Dermis microvascular lymphatic vessel endothelial cell (primary cell): Measurements from ENCODE around the gene SAMD11. TPM values are rescaled to one million over a fixed set of nuclear protein-coding genes. Genes with fewer than 3 reads are reported as not detected.
"Not testable (repeated sequence)": the region's sequence is repeated elsewhere in the genome, so short reads cannot be mapped to it uniquely, and the experiment has no call there.

Experiments used
- DNase-seq, 2 donors: peaks; one replicate each; pipeline versions ENCODE4 v3.0.0 to v3.0.0-alpha.2; 2010; ENCODE audit warnings: low read depth in 2 of 2
- total RNA-seq: library from RNA; depleted of rRNA; stranded (reverse); fragments of >200 nt; gene quantifications from 2 replicates; pipeline ENCODE4 v1.2.1, GENCODE V29; 2014

The SAMD11 gene
- total RNA-seq, 1 donor from 2014 or later: under 0.01 TPM

DNA sequence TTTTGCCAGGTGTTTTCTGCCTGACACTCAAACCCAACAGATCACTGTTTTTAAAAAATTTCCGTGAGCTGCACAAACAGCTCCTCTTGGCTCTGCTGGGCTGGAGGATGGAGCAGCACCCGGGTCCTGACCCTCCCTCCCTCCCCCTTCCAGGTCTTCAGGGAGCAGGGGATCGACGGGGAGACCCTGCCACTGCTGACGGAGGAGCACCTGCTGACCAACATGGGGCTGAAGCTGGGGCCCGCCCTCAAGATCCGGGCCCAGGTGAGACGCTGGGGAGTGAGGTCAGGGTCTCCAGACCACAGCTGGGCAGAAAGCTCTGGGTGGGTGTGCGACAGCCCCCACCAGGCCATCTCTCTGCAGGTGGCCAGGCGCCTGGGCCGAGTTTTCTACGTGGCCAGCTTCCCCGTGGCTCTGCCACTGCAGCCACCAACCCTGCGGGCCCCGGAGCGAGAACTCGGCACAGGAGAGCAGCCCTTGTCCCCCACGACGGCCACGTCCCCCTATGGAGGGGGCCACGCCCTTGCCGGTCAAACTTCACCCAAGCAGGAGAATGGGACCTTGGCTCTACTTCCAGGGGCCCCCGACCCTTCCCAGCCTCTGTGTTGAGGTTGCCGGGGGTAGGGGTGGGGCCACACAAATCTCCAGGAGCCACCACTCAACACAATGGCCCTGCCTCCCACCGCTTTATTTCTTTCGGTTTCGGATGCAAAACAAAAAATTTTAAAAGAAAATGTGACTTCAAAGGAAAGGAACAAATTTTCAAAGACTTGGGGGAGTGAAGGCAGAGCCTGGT is 20.0 kb downstream of the SAMD11 start:
- DNase-seq: no peak

DNA sequence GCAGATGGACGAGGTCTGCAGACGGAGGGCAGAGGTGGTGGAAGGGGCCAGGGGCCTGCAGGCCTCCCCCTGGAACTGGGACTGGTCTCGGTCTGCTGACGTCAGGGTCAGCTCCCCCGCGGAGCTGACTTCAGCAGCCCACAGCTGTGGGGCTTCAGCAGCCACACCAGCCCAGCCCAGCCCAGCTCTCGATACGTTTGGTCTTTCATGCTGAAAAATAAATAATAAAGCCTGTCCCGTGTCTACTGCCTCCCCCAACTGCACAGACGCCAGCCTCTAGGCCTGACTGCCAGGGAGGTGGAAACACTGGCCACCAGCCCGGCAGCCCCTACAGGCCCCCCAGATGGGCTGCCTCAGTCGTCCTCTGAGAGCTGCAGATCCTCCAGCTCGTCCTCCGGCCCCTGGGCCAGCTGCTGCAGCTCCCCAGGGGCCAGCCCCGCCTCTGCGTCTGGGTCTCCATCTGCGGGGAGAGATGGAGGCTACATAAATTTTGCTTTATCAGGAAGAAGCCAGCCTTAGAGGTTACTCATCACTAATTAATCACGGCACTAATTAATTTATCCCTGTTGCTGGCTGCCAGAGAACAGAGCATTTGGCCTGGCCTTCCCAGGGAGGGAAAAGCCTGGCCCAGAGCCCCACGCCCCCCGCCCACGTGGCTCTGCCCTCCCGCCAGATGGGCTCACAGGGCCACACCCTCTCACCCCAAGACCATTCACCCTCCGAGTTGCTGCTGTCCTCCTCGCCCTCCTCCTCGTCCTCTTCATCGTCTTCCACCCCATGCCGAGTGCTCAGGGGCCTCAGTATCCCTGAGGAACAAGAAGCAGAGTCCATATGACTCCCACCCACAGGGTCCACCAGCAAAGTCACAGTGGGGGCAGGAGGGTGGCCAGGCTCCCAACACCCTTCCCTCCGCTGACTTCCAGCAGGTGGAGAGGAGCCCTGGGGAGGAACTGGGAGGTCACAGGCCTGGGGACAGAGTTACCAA is 20.9 kb downstream of the SAMD11 start:
- no peak for DNase-seq

GRCh38 chr1:945688-946556 is 22.2 kb downstream of the SAMD11 start:
- no peak for DNase-seq

DNA sequence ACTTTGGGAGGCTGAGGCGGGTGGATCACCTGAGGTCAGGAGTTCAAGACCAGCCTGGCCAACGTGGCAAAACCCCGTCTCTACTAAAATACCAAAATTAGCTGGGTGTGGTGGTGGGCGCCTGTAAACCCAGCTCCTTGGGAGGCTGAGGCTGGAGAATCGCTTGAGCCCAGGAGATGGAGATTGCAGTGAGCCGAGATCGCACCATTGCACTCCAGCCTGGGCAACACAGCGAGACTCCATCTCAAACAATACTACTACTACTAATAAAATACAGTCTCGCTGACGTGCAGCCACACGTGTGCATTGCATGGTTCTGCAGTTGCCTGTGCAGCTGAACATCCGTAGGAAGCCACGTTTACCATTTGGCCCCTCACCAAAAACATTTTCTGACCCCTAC is 23.1 kb downstream of the SAMD11 start:
- DNase-seq: not testable (repeated sequence)

DNA sequence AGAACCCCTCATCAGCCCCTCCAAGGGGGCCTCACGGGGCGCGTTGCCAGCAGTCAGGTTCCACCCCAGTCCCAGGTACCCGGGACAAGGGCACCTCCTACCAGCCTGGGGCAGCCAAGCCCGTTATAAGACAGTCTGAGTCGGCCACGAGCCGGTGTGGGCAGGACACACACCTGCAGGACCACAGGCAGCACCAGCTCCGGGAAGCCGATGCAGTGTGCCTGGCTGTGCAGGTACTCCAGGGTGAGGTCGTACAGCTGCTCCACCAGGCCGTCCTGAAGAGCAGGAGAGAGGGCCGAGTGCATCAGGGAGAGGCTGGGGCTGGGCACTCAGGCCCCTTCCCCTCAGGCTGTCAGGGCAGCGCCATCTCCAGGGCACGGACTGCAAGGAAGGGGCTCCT is 24.2 kb downstream of the SAMD11 start:
- no peak for DNase-seq

DNA sequence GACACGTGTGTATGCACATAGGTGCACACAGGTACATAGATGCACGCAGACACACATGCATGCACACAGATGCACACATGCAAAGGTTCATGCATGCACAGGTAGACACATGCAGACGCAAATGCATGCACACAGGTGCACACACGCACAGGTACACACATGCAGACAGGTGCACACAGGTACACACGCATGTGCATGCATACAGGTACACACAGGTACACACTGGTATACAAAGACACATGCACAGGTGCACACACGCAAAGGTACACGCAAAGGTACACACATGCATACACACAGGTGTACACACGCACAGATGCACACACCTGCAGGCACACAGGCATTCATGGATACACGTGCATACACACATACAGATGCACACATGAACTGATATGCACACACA is 26.5 kb downstream of the SAMD11 start:
- no peak for DNase-seq

DNA sequence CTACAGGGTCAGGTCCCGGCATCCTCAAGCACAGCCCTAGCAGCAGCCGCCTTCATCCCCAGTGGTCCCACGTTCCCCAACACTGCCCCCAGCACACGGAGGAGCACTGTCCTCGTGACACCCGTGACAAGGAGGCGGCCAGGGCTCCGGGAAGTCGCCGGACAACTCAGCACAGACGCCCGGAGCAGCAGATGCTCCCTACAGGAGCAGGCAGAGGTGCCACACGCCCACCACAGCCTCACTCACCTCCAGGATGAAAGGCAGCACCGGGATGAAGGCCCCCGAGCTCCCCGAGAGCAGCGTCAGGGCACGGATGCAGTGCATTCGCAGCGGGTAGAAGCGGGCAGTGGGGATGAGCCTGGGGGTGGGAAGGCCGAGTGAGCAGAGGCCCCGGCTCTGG is 27.2 kb downstream of the SAMD11 start:
- no peak for DNase-seq

GRCh38 chr1:951364-951763 is 27.6 kb downstream of the SAMD11 start:
- no peak for DNase-seq

GRCh38 chr1:952201-952600 is 28.5 kb downstream of the SAMD11 start:
- DNase-seq: no peak

DNA sequence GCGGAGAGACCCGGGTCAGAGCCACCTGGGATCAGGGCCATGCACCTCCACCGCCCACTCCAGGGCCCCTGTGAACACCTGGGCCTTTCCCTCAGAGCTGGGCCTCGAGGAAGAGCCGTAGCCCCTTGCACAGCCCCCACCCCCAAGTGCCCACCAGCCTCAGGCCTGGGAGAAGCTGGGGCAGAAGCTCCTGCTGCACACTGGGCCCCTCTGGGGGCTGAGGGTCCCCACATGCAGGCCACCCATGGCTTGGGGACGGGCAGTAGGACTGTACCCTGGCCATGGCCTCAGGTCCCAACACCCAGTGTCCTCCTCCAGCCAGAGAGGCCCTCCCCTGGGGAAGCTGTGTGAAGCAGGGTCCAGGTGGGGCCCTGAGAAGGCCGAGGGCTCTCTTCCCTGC is 28.9 kb downstream of the SAMD11 start:
- DNase-seq: no peak

DNA sequence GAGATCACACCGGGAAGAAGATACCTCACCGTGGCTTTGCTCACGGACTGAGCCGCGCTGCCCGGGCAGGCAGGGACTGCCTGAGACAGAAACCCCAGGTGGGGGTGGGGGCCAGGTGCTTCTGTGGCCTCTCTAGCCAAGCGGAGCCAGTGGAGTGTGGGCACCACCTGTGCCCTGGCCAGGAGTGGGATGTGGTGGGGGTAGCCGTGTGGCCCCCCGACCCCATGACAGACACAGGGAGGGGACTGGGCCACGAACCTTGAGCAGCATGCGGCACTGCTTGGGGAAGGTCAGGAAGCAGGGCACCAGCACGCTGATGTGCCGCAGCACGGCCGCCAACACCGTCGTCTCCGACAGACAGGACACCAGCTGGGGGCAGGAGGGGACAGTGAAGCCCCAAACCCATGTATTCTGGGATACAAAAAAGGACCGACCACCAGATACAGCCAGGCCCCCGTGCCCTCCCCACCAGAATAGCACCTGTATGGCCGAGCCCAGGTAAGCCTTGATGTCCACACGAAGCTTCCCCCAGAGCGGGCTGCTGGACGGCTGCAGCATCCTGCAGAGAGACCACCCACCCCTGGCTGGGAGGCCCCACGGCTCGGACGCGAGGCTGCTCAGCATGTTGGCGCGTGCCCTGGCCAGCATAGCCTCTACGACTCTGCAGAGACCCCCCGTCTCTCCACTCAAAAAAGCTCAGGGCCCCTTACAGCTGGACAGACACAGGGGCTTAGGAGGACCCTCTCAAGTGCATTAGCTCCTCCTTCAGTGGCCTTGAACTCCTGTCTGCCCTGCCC is 30.0 kb downstream of the SAMD11 start:
- DNase-seq: no peak

- no peak for DNase-seq
These were observed 31.2 kb downstream of the SAMD11 start for GRCh38 chr1:954927-955326.

DNA sequence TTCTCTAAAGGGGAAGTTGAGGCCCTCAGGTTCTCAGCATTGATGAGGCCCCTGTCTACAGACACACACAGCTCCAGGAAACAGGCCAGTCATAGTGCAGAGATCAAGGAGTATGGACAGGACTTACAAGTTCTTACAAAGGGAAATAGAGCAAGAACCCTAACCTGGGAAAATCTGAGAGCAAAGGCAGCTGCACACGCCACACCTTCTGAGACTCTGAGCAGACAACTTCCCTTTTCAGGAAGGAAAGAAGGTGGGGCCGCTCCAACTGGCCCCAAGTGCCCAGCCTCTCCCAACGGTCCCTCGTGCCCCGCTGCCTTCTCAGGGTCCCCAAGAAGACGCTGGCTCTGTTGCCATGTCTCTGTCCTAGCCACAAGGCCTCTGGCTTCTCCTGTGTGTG is 31.8 kb downstream of the SAMD11 start:
- DNase-seq: no peak

- no peak for DNase-seq
These were observed 32.9 kb downstream of the SAMD11 start for GRCh38 chr1:956636-957035.

- peak; percentile 64 to 87 for DNase-seq
These were observed 35.4 kb downstream of the SAMD11 start, which contains the start of gene NOC2L for GRCh38 chr1:958823-959730. TSS of gene NOC2L (minus strand) at chr1:959256. CDS start at chr1:959240, 16 bp downstream.

- no peak for DNase-seq
These were observed 36.1 kb downstream of the SAMD11 start for GRCh38 chr1:959731-960362.

DNA sequence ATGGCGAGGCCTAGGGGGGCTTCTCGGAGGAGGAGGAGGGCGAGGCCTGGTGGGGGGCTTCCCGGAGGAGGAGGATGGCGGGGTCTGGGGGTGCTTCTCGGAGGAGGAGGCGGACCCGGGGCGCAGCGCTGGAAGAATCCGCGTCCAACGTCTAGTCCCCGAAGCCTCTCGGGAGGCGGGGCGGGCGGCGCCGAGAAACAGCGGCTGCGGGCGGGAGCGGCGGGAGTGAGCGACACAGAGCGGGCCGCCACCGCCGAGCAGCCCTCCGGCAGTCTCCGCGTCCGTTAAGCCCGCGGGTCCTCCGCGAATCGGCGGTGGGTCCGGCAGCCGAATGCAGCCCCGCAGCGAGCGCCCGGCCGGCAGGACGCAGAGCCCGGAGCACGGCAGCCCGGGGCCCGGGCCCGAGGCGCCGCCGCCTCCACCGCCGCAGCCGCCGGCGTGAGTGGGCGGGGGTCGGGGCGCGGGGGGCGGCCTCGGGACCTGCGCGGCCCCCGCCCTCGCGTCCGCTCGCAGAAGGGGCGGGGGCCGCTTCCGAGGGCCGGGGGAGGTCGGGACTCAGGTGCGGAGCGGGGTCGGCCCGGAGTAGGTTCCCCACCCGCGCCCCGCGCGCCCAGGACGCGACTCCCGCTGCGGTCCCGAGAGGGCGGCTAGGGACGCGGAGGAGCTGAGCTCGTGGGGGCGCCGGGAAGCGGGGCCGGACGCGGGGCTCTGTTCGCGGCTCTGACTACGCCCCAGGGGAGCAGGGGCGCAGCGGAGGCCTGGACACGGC is 36.8 kb downstream of the SAMD11 start, which contains the start of gene KLHL17:
Gene KLHL17, plus strand, starts transcription at position 222 of the 769 bp plus-strand sequence. Its CDS starts 110 bp downstream, at position 332.
- peak; percentile 15 to 65 for DNase-seq

- DNase-seq: no peak
These were observed 37.5 kb downstream of the SAMD11 start for GRCh38 chr1:961132-961669.
